Measurements from ENCODE around the gene ABCG1.
A peak's percentile ranks its signal among the peaks of the same experiment; 100 is the strongest.

Gene ABCG1

GRCh38 chr21:42298237-42298636, 79.3 kb downstream of the ABCG1 start:
- H3K4me3 ChIP-seq (ENCODE audit: severe bottlenecking), result no peak overlapping the region
- peak; percentile 45; the same call in 2 of the 3 replicates for ATAC-seq (ENCODE audit: low read depth)
- H3K4me1 ChIP-seq (ENCODE audit: insufficient read depth, poor library complexity, severe bottlenecking), result no peaks in the 10 kb centered on the region
- H3K36me3 ChIP-seq (ENCODE audit: low read depth), result no peaks in the 10 kb centered on the region
- no peak overlapping the region for H3K27ac ChIP-seq (ENCODE audit: poor library complexity, severe bottlenecking)
- H3K9me3 ChIP-seq (ENCODE audit: severe bottlenecking), result no peaks in the 10 kb centered on the region
- no peaks in the 10 kb centered on the region for H3K27me3 ChIP-seq (ENCODE audit: insufficient read depth, poor library complexity, severe bottlenecking)
- no peak for TF ChIP-seq CTCF (IDR thresholded peaks at IDR 0.05; ENCODE audit: poor library complexity, severe bottlenecking)
- no peak for DNase-seq (ENCODE audit: low spot score)

GRCh38 chr21:42298657-42299056, 79.7 kb downstream of the ABCG1 start:
- Histone ChIP-seq H3K9me3 (ENCODE audit: severe bottlenecking) (no peaks in the 10 kb centered on the region), H3K4me1 (ENCODE audit: insufficient read depth, poor library complexity, severe bottlenecking) (no peaks in the 10 kb centered on the region), H3K36me3 (ENCODE audit: low read depth) (no peaks in the 10 kb centered on the region), H3K27me3 (ENCODE audit: insufficient read depth, poor library complexity, severe bottlenecking) (no peaks in the 10 kb centered on the region), H3K4me3 (ENCODE audit: severe bottlenecking) (no peak overlapping the region), H3K27ac (ENCODE audit: poor library complexity, severe bottlenecking) (no peak overlapping the region)
- ATAC-seq (ENCODE audit: low read depth) (no peak), DNase-seq (ENCODE audit: low spot score) (no peak)
- TF ChIP-seq CTCF (IDR thresholded peaks at IDR 0.05; ENCODE audit: poor library complexity, severe bottlenecking), result no peak

GRCh38 chr21:42299324-42300044, 80.5 kb downstream of the ABCG1 start:
- ATAC-seq (ENCODE audit: low read depth) (no peak), DNase-seq (ENCODE audit: low spot score) (no peak)
- Histone ChIP-seq H3K27ac (ENCODE audit: poor library complexity, severe bottlenecking) (no peak overlapping the region), H3K4me3 (ENCODE audit: severe bottlenecking) (no peak overlapping the region), H3K27me3 (ENCODE audit: insufficient read depth, poor library complexity, severe bottlenecking) (no peaks in the 10 kb centered on the region), H3K36me3 (ENCODE audit: low read depth) (no peaks in the 10 kb centered on the region), H3K9me3 (ENCODE audit: severe bottlenecking) (no peaks in the 10 kb centered on the region), H3K4me1 (ENCODE audit: insufficient read depth, poor library complexity, severe bottlenecking) (no peaks in the 10 kb centered on the region)
- no peak for TF ChIP-seq CTCF (IDR thresholded peaks at IDR 0.05; ENCODE audit: poor library complexity, severe bottlenecking)

- no peak for ATAC-seq (ENCODE audit: low read depth)
- Histone ChIP-seq H3K4me1 (ENCODE audit: insufficient read depth, poor library complexity, severe bottlenecking) (no peaks in the 10 kb centered on the region), H3K27me3 (ENCODE audit: insufficient read depth, poor library complexity, severe bottlenecking) (no peaks in the 10 kb centered on the region)
These were observed 81.2 kb downstream of the ABCG1 start for GRCh38 chr21:42300045-42300583.

More at GRCh38 chr21:42300045-42300583, 81.2 kb downstream of the ABCG1 start:
- Histone ChIP-seq H3K4me3 (ENCODE audit: severe bottlenecking) (no peak overlapping the region), H3K36me3 (ENCODE audit: low read depth) (no peaks in the 10 kb centered on the region), H3K9me3 (ENCODE audit: severe bottlenecking) (no peaks in the 10 kb centered on the region), H3K27ac (ENCODE audit: poor library complexity, severe bottlenecking) (no peak overlapping the region)
- TF ChIP-seq CTCF (IDR thresholded peaks at IDR 0.05; ENCODE audit: poor library complexity, severe bottlenecking), result no peak
- DNase-seq (ENCODE audit: low spot score), result no peak
